Hepatic stellate cell (primary cell): ENCODE results near the gene COQ9.
"Not testable (repeated sequence)": the region's sequence is repeated elsewhere in the genome, so short reads cannot be mapped to it uniquely, and the experiment has no call there.

Experiments used
- DNase-seq: peaks from one replicate; pipeline ENCODE4 v3.0.0; 2011; ENCODE audit warnings: low spot score

COQ9 gene

GRCh38 chr16:57447186-57447962 is at the start of gene COQ9, which contains the start of gene CIAPIN1:
Gene COQ9, plus strand, starts transcription at chr16:57447479. Its CDS starts 27 bp downstream, at chr16:57447506.
Gene CIAPIN1, minus strand, starts transcription at chr16:57447385. Its CDS starts 6,457 bp downstream, at chr16:57440928.
- DNase-seq, result peak; percentile 93

- DNase-seq, result not testable (repeated sequence)
Observed at GRCh38 chr16:57397493-57397892, 49.8 kb upstream of the COQ9 start.

- no peak for DNase-seq
Observed at GRCh38 chr16:57401943-57402640, 45.2 kb upstream of the COQ9 start.

GRCh38 chr16:57403965-57404817 is 43.1 kb upstream of the COQ9 start, which contains the start of gene CCL17:
Gene CCL17, plus strand, starts transcription at chr16:57404767. Its CDS starts 9,166 bp downstream, at chr16:57413933.
- no peak for DNase-seq

- DNase-seq, result no peak
Observed at GRCh38 chr16:57405097-57405496, 42.2 kb upstream of the COQ9 start.

- DNase-seq, result no peak
Observed at GRCh38 chr16:57406881-57407280, 40.4 kb upstream of the COQ9 start.

- DNase-seq, result no peak
Observed at GRCh38 chr16:57407521-57408353, 39.5 kb upstream of the COQ9 start.

- no peak for DNase-seq
Observed at GRCh38 chr16:57409065-57409464, 38.2 kb upstream of the COQ9 start.

- DNase-seq, result no peak
Observed at GRCh38 chr16:57409870-57410587, 37.2 kb upstream of the COQ9 start.

- DNase-seq, result no peak
Observed at GRCh38 chr16:57411362-57411976, 35.8 kb upstream of the COQ9 start.

GRCh38 chr16:57412584-57412983 is 34.7 kb upstream of the COQ9 start:
- DNase-seq, result no peak

GRCh38 chr16:57413301-57413730 is 34.0 kb upstream of the COQ9 start:
- no peak for DNase-seq

GRCh38 chr16:57413733-57414132 is 33.5 kb upstream of the COQ9 start:
- DNase-seq, result no peak

- no peak for DNase-seq
Observed at GRCh38 chr16:57416084-57416483, 31.2 kb upstream of the COQ9 start.

GRCh38 chr16:57419506-57419905 is 27.8 kb upstream of the COQ9 start:
- no peak for DNase-seq

GRCh38 chr16:57422026-57422944 is 25.0 kb upstream of the COQ9 start:
- DNase-seq, result peak; percentile 71

- DNase-seq, result no peak
Observed at GRCh38 chr16:57423152-57423551, 24.1 kb upstream of the COQ9 start.

GRCh38 chr16:57424583-57424982 is 22.7 kb upstream of the COQ9 start:
- DNase-seq, result no peak

GRCh38 chr16:57426356-57426755 is 20.9 kb upstream of the COQ9 start:
- no peak for DNase-seq
